B cell (primary cell): ENCODE data around the gene CDC42BPB. TPM values are rescaled to one million over a fixed set of nuclear protein-coding genes. Genes with fewer than 3 reads are reported as not detected.

Experiments used
- ATAC-seq: fragments of 200-7000 bp; cut with Tn5 transposase; one replicate; pipeline ENCODE4 v1.10.0; 2021; ENCODE audit warnings: low read depth, mild to moderate bottlenecking, moderate number of reproducible peaks, moderate library complexity
- CTCF ChIA-PET: fragments of 350-600 bp; sonication (Branson Sonifier 250); formaldehyde crosslinking; loops from one replicate; lab custom pipeline; 2021; ENCODE audit warnings: antibody characterized with exemption, inconsistent platforms; lab: Charles Lee
- POLR2A ChIA-PET: fragments of 350-600 bp; sonication (Branson Sonifier 250); formaldehyde crosslinking; loops from one replicate; lab custom pipeline; 2021; ENCODE audit warnings: antibody characterized with exemption; lab: Charles Lee
- DNase-seq: peaks from one replicate; pipeline ENCODE4 v3.0.0; 2013
- H2AFZ ChIP-seq: 2 replicates; pipeline ENCODE4 v1.6.1; 2012; ENCODE audit warnings: mild to moderate bottlenecking, low read depth, low read length; ENCODE audit not compliant: insufficient read depth, poor library complexity, severe bottlenecking
- H3K27ac ChIP-seq, 2 donors: 1 replicate in 1 of 2; 2 replicates in 1 of 2; pipeline ENCODE4 v1.5.1; 2012 to 2013; ENCODE audit warnings: low read length in 2 of 2, mild to moderate bottlenecking in 2 of 2, moderate library complexity in 1 of 2
- H3K27me3 ChIP-seq, 4 experiments: fragments of 200-600 bp in 1 of 4; sonication (generic) in 1 of 4; replicated peaks in 1 of 4; 1 replicate in 2 of 4; 2 replicates in 2 of 4; pipeline versions ENCODE4 v1.6.1 to v1.7.0; 2013 to 2016; ENCODE audit warnings: low read length in 3 of 4, mild to moderate bottlenecking in 2 of 4, mixed read lengths in 1 of 4, moderate library complexity in 1 of 4; ENCODE audit not compliant: insufficient read depth in 4 of 4, control insufficient read depth in 3 of 4; ENCODE audit errors: control extremely low read depth in 1 of 4
- H3K36me3 ChIP-seq, 2 experiments: replicated peaks in 1 of 2; 1 replicate in 1 of 2; 2 replicates in 1 of 2; pipeline versions ENCODE4 v1.6.1 to v1.7.1; 2013; ENCODE audit warnings: low read length in 1 of 2; ENCODE audit not compliant: insufficient read depth in 2 of 2, control insufficient read depth in 1 of 2; ENCODE audit errors: control extremely low read depth in 1 of 2, extremely low read depth in 1 of 2
- H3K4me1 ChIP-seq, 2 donors: fragments of 200-600 bp in 1 of 2; sonication (generic) in 1 of 2; 1 replicate in 1 of 2; 2 replicates in 1 of 2; pipeline versions ENCODE4 v1.5.1 to v1.6.1; 2013 to 2017; ENCODE audit warnings: low read length in 2 of 2; ENCODE audit not compliant: control insufficient read depth in 2 of 2, insufficient read depth in 2 of 2
- H3K4me2 ChIP-seq: replicated peaks from 2 replicates; pipeline ENCODE3; 2012; ENCODE audit warnings: mild to moderate bottlenecking, low read depth, low read length; ENCODE audit not compliant: poor library complexity, severe bottlenecking
- H3K4me3 ChIP-seq, 5 experiments: fragments of 200-600 bp in 1 of 5; sonication (generic) in 1 of 5; 1 replicate in 3 of 5; 2 replicates in 2 of 5; pipeline versions ENCODE4 v1.5.1 to v1.7.0; 2011 to 2016; ENCODE audit warnings: low read length in 4 of 5, mild to moderate bottlenecking in 4 of 5, low read depth in 2 of 5, control low read depth in 1 of 5, moderate library complexity in 1 of 5; ENCODE audit not compliant: insufficient read depth in 1 of 5; ENCODE audit errors: control extremely low read depth in 1 of 5, extremely low read depth in 1 of 5
- H3K79me2 ChIP-seq: fragments of 200-600 bp; sonication (generic); one replicate; pipeline ENCODE4 v1.6.0; 2016; ENCODE audit warnings: low read length; ENCODE audit not compliant: control insufficient read depth, insufficient read depth
- H3K9ac ChIP-seq: fragments of 200-600 bp; sonication (generic); 2 replicates; pipeline ENCODE4 v1.6.1; 2017; ENCODE audit warnings: mild to moderate bottlenecking, low read length, moderate library complexity
- H3K9me3 ChIP-seq, 3 donors: one replicate each; pipeline versions ENCODE4 v1.6.1 to v1.7.1; 2013; ENCODE audit warnings: low read length in 2 of 3; ENCODE audit not compliant: control insufficient read depth in 2 of 3, insufficient read depth in 1 of 3; ENCODE audit errors: control extremely low read depth in 1 of 3
- H4K20me1 ChIP-seq: 2 replicates; pipeline ENCODE4 v1.6.0; 2012; ENCODE audit warnings: mild to moderate bottlenecking, low read length; ENCODE audit not compliant: insufficient read depth, control insufficient read depth, poor library complexity, severe bottlenecking
- H3K27ac Mint-ChIP-seq: one replicate; pipeline ENCODE4 v1.8.0; 2021; ENCODE audit warnings: mixed read lengths
- H3K27me3 Mint-ChIP-seq: one replicate; pipeline ENCODE4 v1.8.0; 2021; ENCODE audit warnings: mixed read lengths
- H3K4me1 Mint-ChIP-seq: one replicate; pipeline ENCODE4 v1.8.0; 2021; ENCODE audit warnings: mixed read lengths
- H3K4me3 Mint-ChIP-seq: one replicate; pipeline ENCODE4 v1.8.0; 2021; ENCODE audit warnings: mixed read lengths
- H3K9me3 Mint-ChIP-seq: one replicate; pipeline ENCODE4 v1.8.0; 2022; ENCODE audit warnings: mixed read lengths; ENCODE audit not compliant: insufficient read depth
- CTCF ChIP-seq: fragments of 200-600 bp; IDR thresholded peaks from one replicate; pipeline ENCODE4 v1.8.0; 2022; ENCODE audit warnings: antibody characterized with exemption, mild to moderate bottlenecking
- EZH2 ChIP-seq: IDR thresholded peaks from 2 replicates; pipeline ENCODE4 v1.6.1; 2012; ENCODE audit warnings: borderline replicate concordance, low read depth, mild to moderate bottlenecking, moderate library complexity, low read length; ENCODE audit not compliant: insufficient read depth, poor library complexity, severe bottlenecking
- WGBS: methylation state at CpG from one replicate; pipeline ENCODE4 v1.1.5; 2013; ENCODE audit warnings: missing lambda C conversion rate; ENCODE audit not compliant: insufficient coverage; 5-methylcytosine and 5-hydroxymethylcytosine counted together
- intact Hi-C: fragments of 100-400 bp; cut with micrococcal nuclease; formaldehyde crosslinking; loops from one replicate; pipeline ENCODE4 v1.10.0; 2022
- polyA plus RNA-seq: library from polyadenylated mRNA; depleted of rRNA; stranded (reverse); fragments of >200 nt; gene quantifications from 2 replicates; pipeline ENCODE4 v1.2.3, GENCODE V29; 2012
- total RNA-seq, 2 donors: library from RNA; stranded (reverse); fragments of 120-200 nt in 1 of 2; gene quantifications; 1 replicate in 1 of 2; 2 replicates in 1 of 2; pipeline versions ENCODE4 v1.2.3 to v1.2.4, GENCODE V29; 2013 to 2022

The CDC42BPB gene
- total and polyA plus RNA-seq, 2 donors (not counting 1 experiment from before 2014, with no cell fraction given) = 23.9 to 52.5 TPM

- Histone ChIP-seq H3K27ac (no peak overlapping the region), H3K4me2 (no peak overlapping the region), H4K20me1 (no peaks in the 10 kb centered on the region), H3K9ac (no peak overlapping the region), H3K9me3 (peaks cover 0 to 23% (median 21%) of the 10 kb centered on the region in 3 donors), H3K4me3 (no peak overlapping the region), H3K79me2 (no peaks in the 10 kb centered on the region), H3K27me3 (no peaks in the 10 kb centered on the region), H2AFZ (no peak overlapping the region), H3K36me3 (peaks cover 0 to 20% of the 10 kb centered on the region in 2 experiments), H3K4me1 (no peaks in the 10 kb centered on the region)
- DNase-seq (no peak), ATAC-seq (no peak)
- TF ChIP-seq CTCF (no peak), EZH2 (no peak)
- Mint-ChIP-seq H3K27me3 (no peaks in the 10 kb centered on the region), H3K4me1 (peaks cover 10% of the 10 kb centered on the region), H3K9me3 (peaks cover 10% of the 10 kb centered on the region), H3K4me3 (no peak overlapping the region), H3K27ac (no peak overlapping the region)
- WGBS = 97% methylated on average over 19 of the region's 19 CpGs
- intact Hi-C loops = no loop called here
- ChIA-PET POLR2A (no interaction called here), CTCF (interaction anchor here (0.6 kb wide), 1 partner anchor 152 kb away, joined by 3 read pairs; no protein-coding TSS in a partner anchor)
Measured at GRCh38 chr14:102986810-102987579, 70.4 kb downstream of the CDC42BPB start.

- DNase-seq = no peak
- ChIA-PET CTCF (no interaction called here), POLR2A (no interaction called here)
- Mint-ChIP-seq H3K9me3 (peaks cover 10% of the 10 kb centered on the region), H3K27ac (peak overlapping the region; percentile 26), H3K27me3 (no peaks in the 10 kb centered on the region), H3K4me1 (peaks cover 6% of the 10 kb centered on the region), H3K4me3 (no peak overlapping the region)
- Histone ChIP-seq H3K36me3 (peaks cover 0 to 20% of the 10 kb centered on the region in 2 experiments), H3K9me3 (peaks cover 0 to 23% (median 21%) of the 10 kb centered on the region in 3 donors), H3K27ac (no peak overlapping the region), H3K79me2 (no peaks in the 10 kb centered on the region), H2AFZ (no peak overlapping the region), H3K4me1 (no peaks in the 10 kb centered on the region), H3K4me2 (no peak overlapping the region), H3K4me3 (no peak overlapping the region), H4K20me1 (no peaks in the 10 kb centered on the region), H3K27me3 (no peaks in the 10 kb centered on the region), H3K9ac (no peak overlapping the region)
- WGBS = 67% methylated on average over 8 of the region's 10 CpGs
- TF ChIP-seq CTCF (no peak), EZH2 (no peak)
- no peak for ATAC-seq
- intact Hi-C loops = no loop called here
Measured at GRCh38 chr14:102985665-102986064, 71.7 kb downstream of the CDC42BPB start.
